PFSK-1 (cell line): ENCODE measurements around the gene ASZ1.

Experiments used
- FOXP2 ChIP-seq: optimal IDR thresholded peaks from 2 replicates; pipeline ENCODE3; 2011; ENCODE audit warnings: borderline replicate concordance, control low read depth, inconsistent platforms; ENCODE audit not compliant: insufficient read depth; ENCODE audit errors: extremely low read length, extremely low read depth
- POLR2AphosphoS5 ChIP-seq: IDR thresholded peaks from 2 replicates; pipeline ENCODE4 v1.6.1; 2012; ENCODE audit warnings: low read depth, mild to moderate bottlenecking, control low read depth, low read length, moderate library complexity
- REST ChIP-seq, 2 experiments: IDR thresholded peaks; 2 replicates each; pipeline versions ENCODE4 v1.6.1 to v1.8.0; 2011 to 2012; ENCODE audit warnings: low read depth in 2 of 2, low read length in 2 of 2, control low read depth in 1 of 2, inconsistent platforms in 1 of 2, mild to moderate bottlenecking in 1 of 2, moderate library complexity in 1 of 2; ENCODE audit not compliant: insufficient read depth in 1 of 2
- SIN3A ChIP-seq: IDR thresholded peaks from 2 replicates; pipeline ENCODE4 v1.6.1; 2012; ENCODE audit warnings: mild to moderate bottlenecking, low read length, moderate library complexity, borderline replicate concordance; ENCODE audit not compliant: insufficient read depth
- TAF1 ChIP-seq: IDR thresholded peaks from 2 replicates; pipeline ENCODE4 v1.6.1; 2012; ENCODE audit warnings: low read length, control low read depth, borderline replicate concordance; ENCODE audit not compliant: insufficient read depth

Gene ASZ1

GRCh38 chr7:117372073-117372472 lies 55.2 kb downstream of the ASZ1 start:
- TF ChIP-seq REST (IDR thresholded peaks at IDR 0.05; ENCODE audit: insufficient read depth in 1 of 2, low read depth in 2 of 2, low read length in 2 of 2) (no peak), POLR2AphosphoS5 (no peak), SIN3A (no peak), FOXP2 (no peak), TAF1 (no peak)

GRCh38 chr7:117364339-117365080 lies 62.8 kb downstream of the ASZ1 start:
- TF ChIP-seq FOXP2: no peak

GRCh38 chr7:117362294-117362888 lies 64.9 kb downstream of the ASZ1 start:
- TF ChIP-seq REST (IDR thresholded peaks at IDR 0.05; ENCODE audit: insufficient read depth in 1 of 2, low read depth in 2 of 2, low read length in 2 of 2) (no peak), FOXP2 (no peak), POLR2AphosphoS5 (no peak), SIN3A (no peak), TAF1 (no peak)

GRCh38 chr7:117350027-117350426 lies 77.3 kb downstream of the ASZ1 start:
- TF ChIP-seq POLR2AphosphoS5: no peak
- TF ChIP-seq REST (IDR thresholded peaks at IDR 0.05; ENCODE audit: insufficient read depth in 1 of 2, low read depth in 2 of 2, low read length in 2 of 2): no peak

- TF ChIP-seq FOXP2 (no peak), REST (IDR thresholded peaks at IDR 0.05; ENCODE audit: insufficient read depth in 1 of 2, low read depth in 2 of 2, low read length in 2 of 2) (no peak), TAF1 (no peak), SIN3A (no peak), POLR2AphosphoS5 (no peak)
These were observed 77.7 kb downstream of the ASZ1 start for GRCh38 chr7:117349570-117349969.
